COLO668 (cell line): ENCODE measurements around the gene HAVCR2.

Experiments
- DNase-seq: peaks from one replicate; lab custom pipeline; 2025; ENCODE audit not compliant: unreplicated experiment; lab: John Stamatoyannopoulos, UW

HAVCR2 gene

GRCh38 chr5:157108976-157109375 is at the start of gene HAVCR2:
TSS of gene HAVCR2 (minus strand) at chr5:157109044. CDS start at chr5:157108983, 61 bp downstream.
- no peak for DNase-seq

DNA sequence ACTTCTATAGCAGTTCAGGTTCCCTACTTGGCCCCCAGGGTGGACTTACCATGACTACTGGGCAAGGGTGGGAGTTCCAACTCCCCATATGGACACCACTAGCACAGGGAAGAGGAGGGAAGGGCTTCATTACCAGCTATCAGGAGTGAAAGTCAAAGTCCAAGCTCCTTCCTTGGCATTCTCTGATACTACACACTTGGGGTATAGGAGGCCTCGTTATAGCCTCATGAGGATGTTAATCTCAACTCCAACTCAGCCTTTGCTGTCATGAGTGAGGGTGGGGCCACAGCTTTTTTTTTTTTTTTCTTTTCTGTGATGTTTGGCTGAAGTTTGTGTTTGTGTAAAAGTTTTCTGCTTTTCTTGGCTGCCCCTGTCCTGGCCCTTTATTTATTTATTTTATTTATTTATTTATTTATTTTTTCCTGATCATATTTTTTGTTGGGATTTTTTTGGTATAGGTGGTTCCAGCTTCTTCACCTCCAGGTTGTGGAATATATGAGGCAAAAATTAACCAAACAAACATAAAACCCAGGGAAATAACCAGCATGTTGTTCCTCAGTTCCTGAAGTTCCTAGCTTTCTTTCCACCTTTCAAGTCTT is 48.5 kb upstream of the HAVCR2 start:
- no peak for DNase-seq

DNA sequence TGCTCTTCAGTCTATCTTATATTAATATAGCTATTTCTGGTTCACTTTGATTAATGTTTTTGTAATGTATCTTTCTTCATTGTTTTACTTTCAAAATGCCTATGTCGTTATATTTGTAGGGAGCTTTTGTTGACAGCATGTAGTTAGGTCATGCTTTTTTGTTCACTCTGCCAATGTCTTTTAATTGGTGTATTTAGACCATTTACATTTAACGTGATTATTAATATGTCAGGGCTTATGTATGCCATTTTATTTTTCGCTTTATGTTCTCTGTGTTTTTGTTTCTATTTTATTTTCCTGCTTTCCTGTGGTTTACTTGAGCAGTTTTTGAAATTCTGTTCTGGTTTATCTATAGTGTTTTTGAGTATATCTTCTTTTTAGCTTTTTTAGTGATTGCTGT is 46.5 kb upstream of the HAVCR2 start:
- DNase-seq: no peak

DNA sequence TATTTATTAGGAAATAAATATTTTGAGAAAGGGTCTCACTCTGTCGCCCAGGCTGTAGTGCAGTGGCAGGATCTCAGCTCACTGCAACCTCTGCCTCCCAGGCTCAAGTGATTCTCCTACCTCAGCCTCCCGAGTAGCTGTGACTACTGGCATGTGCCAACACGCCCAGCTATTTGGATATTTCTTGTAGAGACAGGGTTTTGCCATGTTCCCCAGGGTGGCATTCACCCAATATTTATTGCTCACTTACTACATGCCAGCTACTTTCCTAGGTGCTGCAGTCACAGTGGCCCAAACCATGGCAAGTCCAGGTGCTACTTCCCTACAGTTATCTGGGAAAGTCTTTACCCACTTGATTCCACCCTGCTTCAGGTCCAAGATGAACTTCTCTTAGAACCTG is 42.2 kb upstream of the HAVCR2 start:
- no peak for DNase-seq

DNA sequence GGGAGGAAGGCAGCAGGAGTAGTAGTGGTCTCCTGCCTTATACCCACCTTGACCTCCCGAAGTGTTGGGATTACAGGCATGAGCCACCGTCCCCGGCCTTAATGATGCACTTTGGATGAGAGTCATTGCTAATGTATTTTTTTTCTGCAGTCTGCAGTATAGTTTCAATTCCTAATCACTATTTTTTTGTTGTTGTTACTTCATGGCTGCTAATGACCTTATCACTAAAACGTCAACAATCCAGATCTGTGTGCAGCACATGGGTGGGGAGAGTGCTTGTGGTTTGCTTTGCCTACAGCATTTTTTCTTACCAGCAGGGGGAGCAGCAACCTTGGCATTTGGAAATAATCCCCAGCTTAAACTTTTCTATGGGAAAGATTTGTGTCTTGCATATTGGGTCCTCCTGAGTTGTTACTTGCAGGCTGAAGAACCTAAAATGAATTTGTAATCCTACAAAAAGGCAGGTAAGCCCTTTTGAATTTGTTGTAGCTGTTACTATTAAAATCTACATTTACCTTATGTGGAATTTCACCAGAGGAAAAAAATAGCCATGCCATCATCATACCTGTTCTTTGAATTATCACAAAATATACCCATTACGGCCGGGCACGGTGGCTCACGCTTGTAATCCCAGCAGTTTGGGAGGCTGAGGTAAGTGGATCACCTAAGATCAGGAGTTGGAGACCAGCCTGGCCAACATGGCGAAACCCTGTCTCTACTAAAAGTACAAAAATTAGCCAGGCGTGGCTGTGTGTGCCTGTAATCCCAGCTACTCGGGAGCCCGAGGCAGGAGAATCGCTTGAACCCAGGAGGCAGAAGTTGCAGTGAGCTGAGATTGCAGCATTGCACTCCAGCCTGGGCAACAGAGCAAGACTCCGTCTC is 40.1 kb upstream of the HAVCR2 start:
- peak; percentile 32 for DNase-seq

- peak; percentile 16 for DNase-seq
These were observed 34.5 kb upstream of the HAVCR2 start for GRCh38 chr5:157143127-157143971.

DNA sequence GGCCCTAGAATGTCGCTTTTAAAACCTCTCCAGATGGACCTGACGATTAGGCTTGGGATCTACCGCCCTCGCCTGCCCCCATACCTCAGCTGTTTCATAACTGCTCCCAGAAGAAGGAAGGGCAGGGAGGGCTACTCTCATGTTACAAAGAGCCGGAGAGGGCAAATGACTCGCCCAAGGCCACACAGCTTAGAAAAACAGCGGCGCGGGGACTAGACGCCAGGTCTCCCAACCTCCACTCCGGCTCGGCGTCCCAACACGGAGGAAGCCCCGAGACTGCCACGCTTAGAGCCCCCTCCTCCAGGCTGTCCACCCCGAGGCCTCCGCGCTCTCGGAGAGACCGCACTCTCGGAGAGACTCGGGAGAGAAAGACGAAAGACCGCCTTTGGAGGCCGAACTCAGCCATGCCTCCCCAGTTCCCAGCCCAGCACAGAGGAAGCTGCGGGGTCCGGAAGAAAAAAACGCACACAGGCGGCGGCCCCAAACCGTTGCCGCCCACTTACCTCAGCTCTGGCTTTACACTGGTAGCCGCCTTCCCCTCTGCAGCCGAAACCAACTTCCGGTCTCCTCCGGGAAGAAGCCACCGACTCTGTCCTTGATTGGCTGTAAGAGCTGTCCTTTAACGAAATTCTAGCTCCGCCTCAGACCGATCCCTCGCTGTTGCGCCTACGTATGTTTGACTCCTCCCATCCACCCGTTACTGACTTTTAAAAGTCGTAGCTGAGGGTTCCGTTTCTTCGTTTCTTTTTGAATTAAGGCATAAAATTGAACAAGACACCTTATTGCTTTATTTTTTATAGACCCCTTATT is 33.7 kb upstream of the HAVCR2 start, which contains the start of gene MED7:
MED7 (minus strand) TSS at position 549 of the 810 bp plus-strand sequence. CDS start 3,434 bp downstream, outside the sequence.
- peak; percentile 87 for DNase-seq

DNA sequence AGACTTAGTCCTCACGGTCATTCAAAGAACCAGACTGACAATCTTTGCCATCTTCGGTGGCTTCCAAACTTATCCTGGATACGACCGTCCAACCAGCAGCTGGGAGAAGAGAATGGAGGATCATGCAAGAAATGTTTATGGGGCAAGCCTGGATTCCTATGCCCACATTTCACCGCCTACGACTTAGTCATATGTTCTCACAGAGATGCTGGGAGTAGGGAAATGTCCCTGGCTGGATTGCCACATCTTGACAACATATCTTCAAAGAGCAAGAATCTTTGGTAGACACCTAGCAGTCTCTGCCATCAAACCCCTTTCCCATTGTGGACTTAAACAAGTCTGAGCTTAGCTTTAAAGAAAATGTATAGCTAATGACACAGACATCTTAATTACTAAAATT is 28.8 kb upstream of the HAVCR2 start:
- no peak for DNase-seq

DNA sequence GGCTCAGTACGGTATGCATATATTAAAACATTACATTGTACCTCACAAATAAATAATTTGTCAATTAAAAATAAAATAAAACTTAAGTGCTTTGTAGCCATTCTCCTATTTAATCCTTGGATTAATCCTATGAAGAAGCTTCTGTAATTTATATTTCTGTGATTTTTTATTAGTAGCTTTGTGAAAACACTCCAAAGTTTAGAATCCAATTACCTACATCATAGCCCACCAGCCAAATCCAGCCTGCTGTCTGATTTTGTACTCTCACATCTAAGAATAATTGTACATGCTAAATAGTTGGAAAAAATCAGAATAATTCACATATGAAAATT is 23.4 kb upstream of the HAVCR2 start:
- DNase-seq: no peak

DNA sequence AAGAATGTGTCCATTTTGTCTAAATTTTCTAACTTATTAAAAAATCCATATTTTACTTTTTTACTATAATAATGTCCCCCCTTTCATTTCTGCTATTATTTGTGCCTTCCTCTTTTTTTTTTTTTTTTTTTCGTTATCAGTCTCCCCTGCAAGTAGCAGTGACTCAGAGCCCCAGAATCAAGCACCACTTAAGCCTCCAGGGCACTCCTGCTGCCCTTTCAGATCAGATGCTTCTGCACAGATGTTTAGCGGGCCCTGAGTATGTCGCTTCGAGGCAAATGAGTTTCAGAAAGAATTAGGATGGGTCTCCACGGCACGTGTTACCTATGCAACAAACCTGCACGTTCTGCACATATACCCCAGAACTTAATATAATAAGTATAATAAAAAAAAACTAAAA is 22.1 kb upstream of the HAVCR2 start:
- peak; percentile 5 for DNase-seq

GRCh38 chr5:157121709-157122108 is 12.9 kb upstream of the HAVCR2 start:
- no peak for DNase-seq

DNA sequence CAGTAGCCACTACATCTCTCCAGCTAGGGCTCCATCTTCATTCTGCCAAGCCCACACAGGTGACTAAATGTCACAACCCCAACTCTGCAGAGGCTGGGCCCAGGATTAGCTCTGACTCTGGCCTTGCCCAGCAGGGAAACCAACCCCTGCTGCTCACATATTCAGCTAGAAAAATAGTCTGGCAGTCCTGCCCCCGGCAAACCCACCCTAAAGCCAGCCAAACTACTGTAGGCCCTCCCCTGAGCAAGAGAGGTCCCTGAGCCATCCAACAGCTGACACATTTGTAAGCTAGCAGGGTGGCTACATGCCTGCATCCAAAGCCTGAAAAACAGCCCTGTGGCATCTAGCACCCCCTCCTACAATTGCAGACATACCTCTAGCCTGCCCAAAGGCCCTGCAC is 11.3 kb upstream of the HAVCR2 start:
- DNase-seq: no peak

DNA sequence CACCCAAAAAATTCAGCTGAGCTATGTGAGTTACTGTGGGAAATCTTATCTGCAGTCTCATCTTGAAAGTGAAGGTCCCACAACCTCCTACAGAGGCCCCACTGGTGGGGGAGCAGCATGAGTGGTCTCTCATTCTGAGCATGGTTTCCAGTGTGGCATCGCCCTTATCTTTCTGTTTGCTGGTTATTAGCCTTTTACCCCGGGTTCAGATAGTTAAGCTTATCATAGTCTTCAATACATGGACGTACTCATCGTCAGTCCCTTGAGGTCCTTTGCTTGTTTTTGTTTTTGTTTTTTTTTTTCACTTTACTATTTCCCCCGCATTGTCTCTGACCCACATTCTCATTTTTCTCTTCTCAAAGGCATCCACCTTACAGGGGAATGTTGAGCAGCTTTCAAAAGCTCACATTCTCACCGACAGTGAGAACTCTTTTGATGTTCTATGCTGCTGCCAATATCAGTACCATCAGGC is 7.7 kb upstream of the HAVCR2 start:
- DNase-seq: no peak

GRCh38 chr5:157115502-157115901 is 6.7 kb upstream of the HAVCR2 start:
- DNase-seq: no peak

DNA sequence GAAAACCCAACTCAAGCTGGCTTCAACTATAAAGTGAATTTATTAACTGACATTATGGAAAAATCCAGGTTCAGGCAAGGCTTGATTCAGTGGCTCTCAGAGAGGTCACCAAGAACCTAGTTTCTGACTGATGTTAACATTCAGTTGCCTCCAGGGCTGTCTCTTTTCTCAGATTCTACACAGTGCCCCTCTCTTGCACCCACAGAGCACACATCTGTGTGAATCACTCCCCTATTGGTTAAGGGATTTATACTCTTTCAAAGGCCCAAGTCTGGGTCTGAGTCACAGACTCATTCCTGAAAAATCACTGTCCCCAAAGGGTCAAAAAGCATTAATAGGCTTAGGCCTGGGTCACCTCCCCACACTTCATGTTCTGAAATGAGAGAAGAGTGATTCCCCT is 6.2 kb upstream of the HAVCR2 start:
- DNase-seq: no peak

- DNase-seq: no peak
These were observed 4.2 kb upstream of the HAVCR2 start for GRCh38 chr5:157113002-157113401.

- DNase-seq: no peak
These were observed 900 bp upstream of the HAVCR2 start for GRCh38 chr5:157109744-157110143.

GRCh38 chr5:157107508-157107907 is 1.3 kb downstream of the HAVCR2 start:
- DNase-seq: no peak

DNA sequence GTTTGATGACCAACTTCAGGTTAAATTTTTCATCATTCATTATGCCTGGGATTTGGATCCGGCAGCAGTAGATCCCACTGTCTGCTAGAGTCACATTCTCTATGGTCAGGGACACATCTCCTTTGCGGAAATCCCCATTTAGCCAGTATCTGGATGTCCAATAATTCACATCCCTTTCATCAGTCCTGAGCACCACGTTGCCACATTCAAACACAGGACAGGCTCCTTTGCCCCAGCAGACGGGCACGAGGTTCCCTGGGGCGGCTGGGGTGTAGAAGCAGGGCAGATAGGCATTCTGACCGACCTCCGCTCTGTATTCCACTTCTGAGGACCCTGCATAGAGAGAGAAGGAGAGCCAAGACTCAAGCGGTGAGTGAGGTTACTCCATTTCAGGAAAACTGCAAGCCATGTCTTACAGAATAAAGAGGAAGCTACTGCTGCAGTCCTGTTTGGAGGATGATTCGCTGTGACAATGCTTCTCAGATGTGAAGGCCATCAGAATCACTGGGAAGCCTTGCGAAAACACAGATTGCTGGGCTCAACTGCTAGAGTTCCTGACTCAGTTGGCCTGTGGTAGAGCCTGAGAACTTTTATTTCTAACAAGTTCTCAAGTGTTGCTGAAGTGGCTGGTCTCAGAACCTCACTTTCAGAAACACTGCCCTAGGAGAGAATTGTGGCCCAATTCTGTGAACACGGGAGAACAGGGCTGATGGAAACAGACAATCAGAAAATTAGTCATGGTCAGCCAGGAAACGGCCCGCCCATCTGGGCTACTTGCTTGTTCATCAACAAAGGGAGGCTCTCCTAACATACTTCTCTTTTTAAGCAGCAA is 2.0 kb downstream of the HAVCR2 start:
- DNase-seq: no peak

DNA sequence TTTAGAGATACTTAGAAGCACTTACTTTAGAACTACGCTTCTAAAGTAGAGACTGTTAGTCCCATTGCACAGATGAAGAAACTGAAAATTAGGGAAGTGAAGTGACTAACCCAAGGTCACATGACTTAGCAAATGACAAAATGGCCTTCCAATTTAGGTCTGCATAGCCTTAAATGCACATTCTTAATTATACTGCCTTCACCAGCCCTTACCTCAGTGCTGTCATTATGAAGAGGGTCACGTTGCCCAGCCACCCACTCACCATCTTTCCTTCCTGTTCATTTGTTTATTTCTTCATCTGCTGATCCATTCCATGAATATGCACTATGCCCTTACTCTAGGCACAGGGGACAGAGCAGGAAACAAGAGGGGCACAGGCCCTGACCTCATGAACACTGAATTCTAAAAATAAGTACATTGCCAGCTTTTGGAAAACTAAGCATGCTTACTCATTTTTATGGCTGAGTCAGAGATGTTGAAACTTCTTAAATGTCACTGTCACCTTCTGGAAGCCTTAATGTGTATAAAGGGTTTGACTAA is 8.6 kb downstream of the HAVCR2 start:
- no peak for DNase-seq
